Activated naive CD8-positive, alpha-beta T cell treated with anti-CD3 and anti-CD28 coated beads for 36 hours (primary cell): ENCODE measurements around the gene ARHGAP28. TPM values are rescaled to one million over a fixed set of nuclear protein-coding genes. Genes with fewer than 3 reads are reported as not detected.

Source experiments
- DNase-seq: peaks from one replicate; pipeline ENCODE4 v3.0.0; 2021
- H3K27ac Mint-ChIP-seq: one replicate; pipeline ENCODE4 v1.8.0; 2022; ENCODE audit warnings: mild to moderate bottlenecking, moderate library complexity, mixed read lengths
- H3K27me3 Mint-ChIP-seq: one replicate; pipeline ENCODE4 v1.8.0; 2022; ENCODE audit warnings: mild to moderate bottlenecking, mixed read lengths
- H3K36me3 Mint-ChIP-seq: one replicate; pipeline ENCODE4 v1.8.0; 2021; ENCODE audit warnings: mild to moderate bottlenecking, mixed read lengths
- H3K4me1 Mint-ChIP-seq: one replicate; pipeline ENCODE4 v1.8.0; 2021; ENCODE audit warnings: mixed read lengths
- H3K4me3 Mint-ChIP-seq: one replicate; pipeline ENCODE4 v1.8.0; 2022; ENCODE audit warnings: mild to moderate bottlenecking, moderate library complexity, mixed read lengths
- H3K9me3 Mint-ChIP-seq: one replicate; pipeline ENCODE4 v1.8.0; 2022; ENCODE audit warnings: mixed read lengths
- total RNA-seq, 2 experiments: library from RNA; stranded (reverse); gene quantifications; one replicate each; pipeline ENCODE4 v1.2.3, GENCODE V29; 2021

The ARHGAP28 gene
- total RNA-seq, 2 experiments from 2014 or later, result not detected

DNA sequence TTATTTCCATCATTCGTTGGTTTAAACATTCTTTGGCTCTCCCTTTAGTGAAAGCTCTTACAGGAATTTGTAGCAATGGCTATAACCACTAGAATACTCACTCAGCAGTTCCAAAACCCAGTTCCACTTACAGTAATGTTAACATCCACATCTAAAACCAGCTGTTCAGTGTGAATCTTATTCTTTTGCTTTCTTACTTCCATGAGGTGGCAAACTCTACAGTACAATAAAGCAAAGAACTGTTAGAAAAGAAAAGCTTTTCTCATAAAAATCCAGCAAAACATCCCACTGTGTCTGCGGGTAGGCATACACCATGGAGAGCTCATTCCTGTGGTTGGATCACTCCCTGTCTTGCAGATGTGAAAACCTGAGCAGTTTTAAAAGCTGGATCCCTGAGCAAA is 147.1 kb downstream of the ARHGAP28 start:
- no peaks in the 10 kb centered on the region for H3K9me3 Mint-ChIP-seq
- H3K27me3 Mint-ChIP-seq, result no peaks in the 10 kb centered on the region
- H3K4me3 Mint-ChIP-seq, result no peak overlapping the region
- H3K4me1 Mint-ChIP-seq, result no peaks in the 10 kb centered on the region
- H3K36me3 Mint-ChIP-seq, result no peaks in the 10 kb centered on the region
- no peak for DNase-seq
- H3K27ac Mint-ChIP-seq, result no peak overlapping the region

DNA sequence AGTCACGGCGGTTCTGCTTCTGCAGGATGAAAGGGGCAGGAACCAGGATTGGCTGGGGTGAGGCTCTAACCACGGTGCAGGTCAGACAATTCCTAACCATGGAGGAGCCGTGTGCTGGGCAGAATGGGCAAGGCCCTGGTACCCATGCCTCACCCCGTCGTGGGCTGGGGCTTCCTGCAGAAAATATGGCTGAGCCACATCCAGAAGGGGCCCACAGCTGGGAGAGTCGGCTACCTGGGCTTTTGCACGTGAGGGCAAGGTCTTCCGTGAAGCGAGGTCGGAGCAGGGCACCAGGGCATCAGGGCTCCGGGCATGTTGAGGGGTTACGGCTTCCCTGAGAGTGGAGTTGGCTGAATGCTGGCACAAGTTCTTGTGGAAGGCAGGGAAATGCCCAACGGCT is 147.8 kb downstream of the ARHGAP28 start:
- Mint-ChIP-seq H3K36me3 (no peaks in the 10 kb centered on the region), H3K27ac (no peak overlapping the region), H3K9me3 (no peaks in the 10 kb centered on the region), H3K4me3 (no peak overlapping the region), H3K27me3 (no peaks in the 10 kb centered on the region), H3K4me1 (no peaks in the 10 kb centered on the region)
- no peak for DNase-seq

DNA sequence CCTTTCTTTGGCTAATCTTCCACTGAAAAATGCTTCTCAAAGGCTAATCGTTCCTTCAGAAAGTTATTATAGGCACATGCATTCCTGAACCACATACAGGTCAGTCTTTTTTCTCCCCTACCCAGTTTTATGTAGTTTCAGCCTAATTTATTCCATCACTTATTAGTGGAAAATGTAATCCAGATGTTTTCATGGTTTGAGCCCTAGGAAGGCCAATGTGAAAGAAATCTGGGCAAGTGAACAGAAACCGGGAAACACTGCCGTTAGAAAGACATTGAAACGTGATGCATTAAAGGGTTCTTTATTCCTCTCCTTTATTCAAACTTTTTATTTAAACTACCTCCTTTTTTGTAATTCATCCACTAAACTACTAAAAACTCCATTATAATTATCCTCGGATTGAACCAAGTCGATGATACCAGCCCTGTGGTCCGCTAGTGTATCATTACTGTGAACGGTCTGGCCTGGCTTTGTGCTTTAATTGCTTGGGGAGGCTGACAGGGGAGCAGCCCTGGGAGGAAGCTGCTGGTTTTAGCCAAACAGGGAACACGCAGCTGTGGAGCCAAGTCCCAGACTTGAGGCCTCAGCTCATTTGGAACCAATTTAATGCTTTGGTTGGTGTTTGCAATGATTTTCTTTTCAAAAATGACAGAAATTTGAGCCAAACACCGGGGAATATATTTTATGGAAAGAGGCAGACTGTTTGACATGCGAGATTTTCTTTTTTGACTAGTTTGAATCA is 149.2 kb downstream of the ARHGAP28 start:
- Mint-ChIP-seq H3K9me3 (peaks cover 1% of the 10 kb centered on the region), H3K27me3 (no peaks in the 10 kb centered on the region), H3K4me1 (no peaks in the 10 kb centered on the region), H3K27ac (no peak overlapping the region), H3K4me3 (no peak overlapping the region), H3K36me3 (no peaks in the 10 kb centered on the region)
- DNase-seq, result no peak

DNA sequence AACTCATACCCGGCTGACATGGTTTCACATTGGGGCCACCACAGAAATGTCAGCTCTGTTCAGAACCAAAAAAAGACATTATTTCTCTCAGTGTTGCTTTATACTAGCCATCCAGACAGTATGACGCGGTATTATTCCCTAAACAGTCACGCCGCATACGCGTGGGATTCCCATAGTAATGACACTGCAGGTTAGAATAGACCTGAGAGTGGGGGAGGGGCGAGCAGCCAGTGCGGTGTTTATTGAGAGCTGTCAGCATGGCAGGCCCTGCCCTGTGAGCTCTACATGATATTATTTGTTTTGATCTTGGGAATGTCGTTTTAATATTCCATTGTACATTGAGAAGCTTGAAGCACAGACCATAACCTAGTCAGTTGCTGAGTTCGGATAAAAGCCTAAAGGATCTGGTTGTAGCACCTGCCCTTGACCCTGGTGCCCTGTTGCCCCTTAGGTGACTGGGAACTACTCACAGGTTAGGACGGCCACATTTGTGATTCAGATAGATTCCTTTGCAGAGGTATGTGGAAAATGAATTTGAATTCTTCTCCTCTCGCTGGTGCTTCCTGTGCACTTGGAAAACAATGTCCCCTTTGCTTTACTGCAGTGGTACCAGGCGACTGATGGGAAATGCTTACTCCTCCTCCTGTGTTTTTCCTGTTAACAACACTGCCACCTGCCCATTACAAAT is 150.1 kb downstream of the ARHGAP28 start:
- no peak overlapping the region for H3K27ac Mint-ChIP-seq
- DNase-seq, result no peak
- no peaks in the 10 kb centered on the region for H3K36me3 Mint-ChIP-seq
- peaks cover 1% of the 10 kb centered on the region for H3K9me3 Mint-ChIP-seq
- no peaks in the 10 kb centered on the region for H3K27me3 Mint-ChIP-seq
- H3K4me1 Mint-ChIP-seq, result no peaks in the 10 kb centered on the region
- no peak overlapping the region for H3K4me3 Mint-ChIP-seq

DNA sequence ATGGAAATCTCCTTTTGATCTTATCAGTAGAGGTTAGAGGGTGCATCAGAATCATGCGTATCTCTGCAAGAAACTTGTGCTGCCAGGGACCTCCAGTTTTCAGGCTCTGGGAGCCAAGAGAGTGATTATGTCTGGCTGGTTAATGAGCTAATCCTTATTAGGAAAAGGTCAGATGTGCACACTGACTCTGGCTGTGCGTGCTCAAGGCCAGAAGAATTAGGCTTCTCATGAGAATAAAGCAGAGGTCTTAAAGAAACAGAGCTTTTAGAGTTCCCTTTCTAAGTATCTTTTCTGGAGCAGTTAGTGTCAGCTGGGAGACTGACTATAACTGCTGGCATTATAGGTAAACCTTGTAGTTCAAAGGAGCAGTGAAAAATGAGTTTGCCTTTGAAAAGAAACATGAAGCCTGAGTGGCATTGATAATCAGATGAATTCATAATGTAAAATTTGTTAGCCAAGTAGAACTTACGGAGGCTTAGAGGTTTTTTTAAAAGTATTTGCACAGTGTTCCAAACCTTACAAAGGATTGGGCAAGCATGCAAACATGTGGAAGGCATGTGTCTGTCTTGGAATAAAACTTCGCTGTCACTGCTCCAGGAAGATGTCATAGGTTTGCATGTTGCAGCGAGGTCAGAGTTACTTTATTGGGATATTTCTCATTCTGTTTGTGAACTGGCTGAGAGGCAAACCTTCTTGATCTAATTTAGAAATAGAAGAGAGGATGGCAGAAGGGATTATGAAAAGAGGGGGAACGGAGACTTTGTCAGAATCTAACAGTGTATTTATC is 151.7 kb downstream of the ARHGAP28 start:
- no peak for DNase-seq
- no peak overlapping the region for H3K4me3 Mint-ChIP-seq
- no peak overlapping the region for H3K27ac Mint-ChIP-seq
- peaks cover 1% of the 10 kb centered on the region for H3K9me3 Mint-ChIP-seq
- H3K4me1 Mint-ChIP-seq, result no peaks in the 10 kb centered on the region
- no peaks in the 10 kb centered on the region for H3K27me3 Mint-ChIP-seq
- H3K36me3 Mint-ChIP-seq, result no peaks in the 10 kb centered on the region

DNA sequence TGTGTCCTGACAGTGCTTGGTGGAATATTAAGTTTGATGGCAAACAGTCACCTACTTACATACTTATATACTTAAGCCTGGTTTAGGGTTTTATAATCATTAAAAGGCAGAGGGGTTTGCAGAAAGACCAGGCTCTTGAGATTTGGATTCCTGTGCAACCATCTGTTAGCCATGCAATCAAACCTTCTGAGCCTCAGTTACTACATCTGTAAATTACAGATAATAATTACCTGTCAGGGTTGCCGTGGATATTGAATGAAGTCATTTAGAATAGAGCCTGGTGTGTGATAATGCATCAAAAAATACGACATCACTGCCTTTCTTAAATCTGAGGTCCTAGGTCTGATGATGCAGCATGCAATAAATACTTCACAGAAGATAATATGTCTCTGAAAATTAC is 152.9 kb downstream of the ARHGAP28 start:
- Mint-ChIP-seq H3K4me1 (no peaks in the 10 kb centered on the region), H3K9me3 (peaks cover 1% of the 10 kb centered on the region), H3K27me3 (no peaks in the 10 kb centered on the region), H3K36me3 (no peaks in the 10 kb centered on the region), H3K27ac (no peak overlapping the region), H3K4me3 (no peak overlapping the region)
- DNase-seq, result no peak

DNA sequence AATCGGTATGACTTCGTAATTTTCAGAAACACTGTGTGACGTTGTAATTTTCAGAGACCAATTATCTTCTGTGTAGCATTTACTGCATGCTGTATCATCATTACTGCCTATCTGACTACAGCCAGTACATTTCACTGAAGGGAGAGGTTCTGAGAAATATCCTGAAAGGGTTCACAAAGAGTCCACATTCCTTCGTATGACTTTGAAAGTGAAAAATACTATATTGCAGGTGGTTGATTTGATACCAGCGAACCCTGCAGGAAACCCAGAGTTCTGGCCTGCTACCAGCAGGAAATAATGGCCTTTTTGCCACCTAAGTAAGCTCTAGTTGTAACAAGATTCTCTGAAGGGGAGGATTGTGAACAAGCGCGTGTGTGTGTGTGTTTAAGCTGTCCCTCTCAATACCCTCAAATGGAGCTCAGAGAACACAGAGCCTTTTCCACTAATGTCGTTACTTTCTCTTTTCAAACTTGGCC is 155.5 kb downstream of the ARHGAP28 start:
- Mint-ChIP-seq H3K9me3 (peaks cover 1% of the 10 kb centered on the region), H3K4me3 (no peak overlapping the region), H3K27me3 (no peaks in the 10 kb centered on the region), H3K4me1 (no peaks in the 10 kb centered on the region), H3K36me3 (no peaks in the 10 kb centered on the region), H3K27ac (no peak overlapping the region)
- no peak for DNase-seq

DNA sequence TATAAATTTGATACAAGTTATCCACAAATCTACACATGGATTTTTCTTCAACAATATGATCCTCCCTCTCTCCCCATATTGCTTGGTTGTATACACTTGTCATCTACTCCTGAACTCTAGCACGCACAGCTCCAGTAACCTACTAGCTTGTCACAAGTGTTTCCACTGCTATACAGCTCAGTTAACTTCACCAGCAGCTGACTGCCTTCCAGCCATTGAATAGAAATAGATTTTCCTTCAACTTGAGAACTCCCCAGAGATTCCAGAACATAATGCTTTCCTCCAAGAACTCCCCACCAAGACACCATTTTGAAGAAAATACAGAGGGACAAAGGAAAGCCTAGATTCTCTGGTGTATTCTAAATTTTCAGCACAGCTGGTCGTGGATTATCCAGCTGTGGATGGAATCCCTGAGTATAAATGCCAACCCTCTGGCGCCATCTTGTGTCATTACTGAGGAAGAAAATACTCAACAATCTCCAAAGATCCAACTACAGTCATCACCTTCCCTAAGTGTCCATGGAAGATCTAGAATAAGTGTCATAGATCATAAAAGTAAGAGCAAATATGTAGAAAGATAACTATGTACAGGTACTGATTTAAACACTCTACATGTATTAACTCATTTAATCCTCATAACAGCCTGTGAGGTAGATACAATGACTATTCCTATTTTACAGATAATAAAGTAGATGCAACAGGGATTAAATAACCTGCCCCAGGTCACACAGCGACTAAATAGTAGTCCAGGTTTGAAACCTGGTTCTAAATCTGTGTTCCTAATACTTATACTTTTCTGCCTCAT is 156.7 kb downstream of the ARHGAP28 start:
- Mint-ChIP-seq H3K9me3 (peaks cover 1% of the 10 kb centered on the region), H3K27ac (no peak overlapping the region), H3K36me3 (no peaks in the 10 kb centered on the region), H3K4me3 (no peak overlapping the region), H3K4me1 (no peaks in the 10 kb centered on the region), H3K27me3 (no peaks in the 10 kb centered on the region)
- DNase-seq, result peak; percentile 3

DNA sequence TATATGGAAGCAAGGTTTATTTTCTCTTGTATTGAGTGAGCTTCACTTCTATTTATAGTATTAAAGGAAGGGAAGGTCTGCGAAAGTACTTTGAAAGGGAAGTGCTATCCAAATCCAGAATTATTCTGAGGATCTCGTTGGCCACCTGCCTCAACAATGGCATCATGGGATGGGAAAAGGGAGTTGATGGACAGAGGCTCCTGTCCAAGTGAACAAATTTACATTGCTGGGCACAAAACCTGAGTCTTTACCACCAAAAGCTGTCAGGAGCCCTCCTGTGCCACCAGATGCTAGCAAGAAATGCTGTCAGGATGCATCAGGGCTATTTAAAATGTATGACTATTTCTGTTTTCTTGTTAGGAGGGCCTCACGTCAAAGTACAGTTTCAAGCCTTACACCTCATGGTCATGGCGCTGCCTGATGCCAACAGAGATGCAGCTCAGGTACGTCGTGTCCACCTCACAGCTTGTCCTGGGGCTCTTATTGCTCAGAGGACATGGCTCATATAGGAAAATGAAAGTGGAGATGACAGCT is 157.3 kb downstream of the ARHGAP28 start:
- H3K36me3 Mint-ChIP-seq, result no peaks in the 10 kb centered on the region
- H3K27me3 Mint-ChIP-seq, result no peaks in the 10 kb centered on the region
- peaks cover 1% of the 10 kb centered on the region for H3K9me3 Mint-ChIP-seq
- no peak overlapping the region for H3K4me3 Mint-ChIP-seq
- H3K27ac Mint-ChIP-seq, result no peak overlapping the region
- no peaks in the 10 kb centered on the region for H3K4me1 Mint-ChIP-seq
- no peak for DNase-seq

DNA sequence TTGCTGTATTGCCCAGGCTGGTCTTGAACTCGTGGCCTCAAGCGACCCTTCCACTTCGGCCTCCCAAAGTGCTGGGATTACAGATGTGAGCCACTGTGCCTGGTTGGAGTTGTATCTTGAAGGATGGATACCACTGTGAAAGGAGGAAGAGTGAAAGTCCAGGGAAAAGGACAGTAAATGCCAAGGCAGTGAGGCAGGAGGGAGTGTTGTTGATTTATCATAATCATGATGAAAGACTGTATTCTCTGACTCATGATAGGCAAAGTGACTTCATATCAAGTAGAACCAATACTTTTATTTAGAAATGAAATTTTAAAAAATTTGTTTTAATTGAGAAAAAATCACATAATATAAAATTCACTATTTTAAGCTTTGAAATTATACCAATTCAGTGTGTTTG is 162.3 kb downstream of the ARHGAP28 start:
- Mint-ChIP-seq H3K27me3 (no peaks in the 10 kb centered on the region), H3K36me3 (no peaks in the 10 kb centered on the region), H3K9me3 (no peaks in the 10 kb centered on the region), H3K4me3 (no peak overlapping the region), H3K27ac (no peak overlapping the region), H3K4me1 (no peaks in the 10 kb centered on the region)
- DNase-seq, result no peak

DNA sequence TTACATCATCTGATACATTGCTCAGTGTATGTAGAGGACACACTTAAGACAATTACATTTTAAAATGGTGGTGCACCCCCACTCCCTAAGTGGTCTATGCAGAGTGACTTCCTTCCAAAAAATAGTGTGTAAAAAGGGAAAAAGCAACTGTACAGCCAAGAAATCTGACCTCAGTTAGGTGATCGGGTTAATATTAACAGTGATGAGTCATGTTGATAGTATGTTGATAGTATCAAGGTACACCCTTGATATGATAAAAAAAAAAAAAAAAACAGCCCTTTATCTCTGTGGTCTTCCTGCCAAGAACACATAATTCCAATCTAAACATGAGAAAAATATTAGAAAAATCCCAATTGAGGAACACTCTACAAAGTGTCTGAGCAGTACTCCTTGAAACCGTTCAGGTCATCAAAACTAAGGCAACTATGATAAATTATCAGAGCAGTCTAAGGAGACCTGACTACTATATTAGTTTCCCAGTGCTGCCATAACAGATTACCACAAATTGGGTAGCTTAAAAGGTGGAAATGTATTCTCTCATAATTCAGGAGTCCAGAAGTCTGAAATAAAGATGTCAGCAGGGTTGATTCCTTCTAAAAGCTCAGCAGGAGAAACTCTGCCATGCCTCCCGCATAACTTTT is 171.9 kb downstream of the ARHGAP28 start:
- Mint-ChIP-seq H3K36me3 (no peaks in the 10 kb centered on the region), H3K9me3 (peaks cover 21% of the 10 kb centered on the region), H3K27me3 (no peaks in the 10 kb centered on the region), H3K4me3 (no peak overlapping the region), H3K4me1 (no peaks in the 10 kb centered on the region), H3K27ac (no peak overlapping the region)
- DNase-seq, result no peak

DNA sequence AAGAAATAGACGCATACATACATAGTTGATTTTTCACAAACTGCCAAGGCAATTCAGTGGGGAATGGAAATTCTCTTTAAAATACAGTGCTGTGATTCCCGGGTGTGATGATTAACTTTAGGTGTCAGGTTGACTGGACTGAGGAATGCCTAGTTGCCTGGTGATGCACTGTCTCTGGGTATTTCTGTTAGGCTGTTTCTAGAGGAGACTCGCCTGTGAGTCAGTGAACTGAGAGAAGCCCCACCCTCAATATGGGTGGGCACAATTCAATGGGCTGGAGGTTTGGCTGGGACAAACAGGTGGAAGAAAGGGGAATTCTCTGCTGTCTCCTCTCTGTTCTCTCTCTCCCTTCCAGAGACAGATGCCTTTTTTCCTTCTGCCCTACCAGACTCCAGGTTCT is 187.6 kb downstream of the ARHGAP28 start:
- H3K27ac Mint-ChIP-seq, result no peak overlapping the region
- DNase-seq, result no peak
- H3K36me3 Mint-ChIP-seq, result peaks cover 2% of the 10 kb centered on the region
- peaks cover 6% of the 10 kb centered on the region for H3K27me3 Mint-ChIP-seq
- H3K9me3 Mint-ChIP-seq, result peaks cover 4% of the 10 kb centered on the region
- H3K4me3 Mint-ChIP-seq, result no peak overlapping the region
- H3K4me1 Mint-ChIP-seq, result peaks cover 2% of the 10 kb centered on the region

DNA sequence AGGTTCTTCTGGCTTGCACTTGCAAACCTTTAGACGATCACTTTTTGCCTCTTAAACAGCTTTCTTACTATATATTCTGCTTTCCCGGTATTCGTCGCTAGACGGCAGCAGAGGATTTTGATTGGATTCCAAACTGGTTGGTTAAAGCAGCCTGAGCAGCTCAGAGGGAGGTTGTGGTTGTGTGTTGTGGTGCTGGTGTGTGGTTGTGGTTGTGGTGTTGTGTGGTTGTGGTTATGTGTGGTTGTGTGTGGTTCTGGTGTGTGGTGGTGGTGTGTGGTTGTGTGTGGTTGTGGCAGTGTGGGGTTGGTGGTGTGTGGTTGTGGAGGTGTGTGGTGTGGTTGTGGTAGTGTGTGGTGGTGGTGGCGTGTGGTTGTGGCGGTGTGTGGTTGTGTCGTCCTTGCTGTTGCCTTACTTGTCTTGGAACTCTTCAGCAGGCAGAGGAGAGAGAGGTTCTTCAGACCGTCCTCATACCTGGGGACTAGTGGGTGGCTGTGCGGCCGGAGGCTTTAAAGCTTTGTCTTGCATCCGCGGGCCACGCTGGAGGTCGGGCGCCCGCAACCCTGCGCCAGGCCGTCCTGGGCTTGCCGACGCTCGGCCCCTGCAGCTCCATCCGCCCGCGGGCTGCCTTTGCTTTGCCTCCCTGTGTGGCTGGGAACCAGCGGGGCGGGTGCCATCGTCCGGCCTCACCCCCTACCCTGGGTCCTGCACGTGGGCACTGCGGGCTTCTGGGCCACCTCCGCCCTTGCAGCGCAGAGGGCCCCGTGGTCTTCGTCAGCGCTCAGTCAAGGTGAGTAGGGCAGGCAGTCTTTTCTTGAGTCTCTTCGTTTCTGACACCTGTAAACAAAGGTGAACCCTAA is 190.8 kb downstream of the ARHGAP28 start:
- peaks cover 4% of the 10 kb centered on the region for H3K9me3 Mint-ChIP-seq
- no peak overlapping the region for H3K4me3 Mint-ChIP-seq
- H3K4me1 Mint-ChIP-seq, result peaks cover 2% of the 10 kb centered on the region
- H3K27me3 Mint-ChIP-seq, result peaks cover 6% of the 10 kb centered on the region
- peaks cover 2% of the 10 kb centered on the region for H3K36me3 Mint-ChIP-seq
- peak; percentile 4 for DNase-seq
- peak overlapping the region; percentile 80 for H3K27ac Mint-ChIP-seq
